H1 (cell line): ENCODE results near the gene E2F1. TPM values are rescaled to one million over a fixed set of nuclear protein-coding genes. Genes with fewer than 3 reads are reported as not detected.

Experiments
- CBX5 ChIP-seq: fragments of 300-800, 300-1000 bp; sonication (generic); IDR thresholded peaks from 2 replicates; pipeline ENCODE4 v1.7.1; 2016; ENCODE audit warnings: antibody characterized with exemption, low read length, low read depth
- CEBPB ChIP-seq: IDR thresholded peaks from 2 replicates; pipeline ENCODE4 v1.6.1; 2012; ENCODE audit warnings: low read depth, low read length
- CHD7 ChIP-seq: fragments of 300-600 bp; sonication (generic); IDR thresholded peaks from 2 replicates; pipeline ENCODE4 v1.7.1; 2012; ENCODE audit warnings: low read length, moderate library complexity, mild to moderate bottlenecking, inconsistent platforms; ENCODE audit not compliant: insufficient replicate concordance
- polyA plus RNA-seq, 7 experiments: library from polyadenylated mRNA; depleted of rRNA in 3 of 7; stranded (reverse) in 5 of 7; unstranded in 2 of 7; fragments of >200 nt in 5 of 7; fragments of 200-250 nt in 2 of 7; gene quantifications; 1 replicate in 5 of 7; 2 replicates in 1 of 7; 4 replicates in 1 of 7; pipeline versions ENCODE4 v1.2.1 to v1.2.3, GENCODE V29; 2011 to 2013; ENCODE audit warnings: missing spikeins in 2 of 7, mixed read lengths in 2 of 7
- total RNA-seq: library from RNA; stranded (reverse); fragmentation: NEBNext Ultra II Directional; extraction: Animal tissue kit (Norgen Biotek cat#: 25700); gene quantifications from 2 replicates; pipeline ENCODE4 v1.2.1, GENCODE V29; 2021

Gene E2F1
- total and polyA plus RNA-seq, 2 of the 8 experiments (the other 6 are each of a cell fraction or from before 2014, with no cell fraction given), result 33.4 to 35.8 TPM

GRCh38 chr20:33647603-33648395 lies 38.4 kb downstream of the E2F1 start (continued):
- TF ChIP-seq CHD7 (no peak), CBX5 (no peak), CEBPB (no peak)
